Neutrophil (primary cell): ENCODE data around the gene CD14.
"Not testable (repeated sequence)": the region's sequence is repeated elsewhere in the genome, so short reads cannot be mapped to it uniquely, and the experiment has no call there.

Experiments
- H3K27ac ChIP-seq: fragments of 200-600 bp; sonication (generic); 2 replicates; pipeline ENCODE4 v1.5.1; 2016; ENCODE audit warnings: mild to moderate bottlenecking, moderate library complexity
- H3K27me3 ChIP-seq: fragments of 200-600 bp; sonication (generic); 2 replicates; pipeline ENCODE4 v1.6.0; 2016; ENCODE audit warnings: mild to moderate bottlenecking
- H3K36me3 ChIP-seq: fragments of 200-600 bp; sonication (generic); 2 replicates; pipeline ENCODE4 v1.5.1; 2017
- H3K4me1 ChIP-seq, 2 experiments: fragments of 200-600 bp in 1 of 2; sonication (generic) in 1 of 2; 1 replicate in 1 of 2; 2 replicates in 1 of 2; pipeline versions ENCODE4 v1.5.1 to v1.6.1; 2013 to 2016; ENCODE audit warnings: low read depth in 1 of 2, low read length in 1 of 2, mild to moderate bottlenecking in 1 of 2, moderate library complexity in 1 of 2; ENCODE audit not compliant: control insufficient read depth in 1 of 2, insufficient read depth in 1 of 2
- H3K4me3 ChIP-seq, 2 experiments: fragments of 200-600 bp in 1 of 2; sonication (generic) in 1 of 2; 1 replicate in 1 of 2; 2 replicates in 1 of 2; pipeline ENCODE4 v1.5.1; 2013 to 2016; ENCODE audit warnings: low read depth in 1 of 2, low read length in 1 of 2, mild to moderate bottlenecking in 1 of 2, moderate library complexity in 1 of 2
- H3K9me3 ChIP-seq: fragments of 200-600 bp; sonication (generic); 2 replicates; pipeline ENCODE4 v1.5.1; 2016
- CTCF ChIP-seq: fragments of 200-600 bp; sonication (generic); IDR thresholded peaks from 2 replicates; pipeline ENCODE4 v1.5.1; 2016; ENCODE audit warnings: antibody characterized with exemption

CD14 gene

GRCh38 chr5:140639148-140639981 lies 6.4 kb upstream of the CD14 start, which contains the start of gene TMCO6:
TMCO6 (plus strand) TSS chr5:140639451; CDS start chr5:140639528, 77 bp downstream.
- Histone ChIP-seq H3K4me3 (peak within 1 kb of the TSS; percentile 72 to 84), H3K27ac (peak within 1 kb of the TSS; percentile 99), H3K27me3 (no peaks in the 10 kb centered on the region), H3K36me3 (peaks cover 31% of the 10 kb centered on the region), H3K4me1 (peaks cover 49 to 54% of the 10 kb centered on the region in 2 experiments), H3K9me3 (no peaks in the 10 kb centered on the region)
- peak; percentile 99 for TF ChIP-seq CTCF

- not testable (repeated sequence) for H3K27me3 ChIP-seq, H3K9me3 ChIP-seq
- H3K27ac ChIP-seq: peak overlapping the region; percentile 99
- peaks cover 55 to 59% of the 10 kb centered on the region in 2 experiments for H3K4me1 ChIP-seq
- H3K36me3 ChIP-seq: peaks cover 26% of the 10 kb centered on the region
- peak overlapping the region; percentile 72 to 84 for H3K4me3 ChIP-seq
These were observed 5.8 kb upstream of the CD14 start for GRCh38 chr5:140638898-140639147.

- Histone ChIP-seq H3K27me3 (no peaks in the 10 kb centered on the region), H3K4me1 (peaks cover 68 to 72% of the 10 kb centered on the region in 2 experiments), H3K4me3 (no peak overlapping the region), H3K9me3 (no peaks in the 10 kb centered on the region), H3K36me3 (peaks cover 13% of the 10 kb centered on the region), H3K27ac (peak overlapping the region; percentile 99)
- TF ChIP-seq CTCF: no peak
These were observed 4.6 kb upstream of the CD14 start for GRCh38 chr5:140637371-140638100.

- H3K9me3 ChIP-seq: no peaks in the 10 kb centered on the region
- no peaks in the 10 kb centered on the region for H3K36me3 ChIP-seq
- peaks cover 85 to 87% of the 10 kb centered on the region in 2 experiments for H3K4me1 ChIP-seq
- TF ChIP-seq CTCF: peak; percentile 1
- no peaks in the 10 kb centered on the region for H3K27me3 ChIP-seq
- peak overlapping the region; percentile 99 for H3K27ac ChIP-seq
- no peak overlapping the region for H3K4me3 ChIP-seq
These were observed 2.6 kb upstream of the CD14 start for GRCh38 chr5:140635291-140636257.

GRCh38 chr5:140634103-140634502 lies 1.1 kb upstream of the CD14 start:
- Histone ChIP-seq H3K4me1 (peaks cover 89% of the 10 kb centered on the region in 2 experiments), H3K36me3 (no peaks in the 10 kb centered on the region), H3K27me3 (no peaks in the 10 kb centered on the region), H3K27ac (peak overlapping the region; percentile 99), H3K4me3 (peak overlapping the region; percentile 96 to 99), H3K9me3 (no peaks in the 10 kb centered on the region)
- no peak for TF ChIP-seq CTCF
